K562 (cell line): ENCODE measurements around the gene E2F1. TPM values are rescaled to one million over a fixed set of nuclear protein-coding genes. Genes with fewer than 3 reads are reported as not detected.
A peak's percentile ranks its signal among the peaks of the same experiment; 100 is the strongest.
"Not testable (repeated sequence)": the region's sequence is repeated elsewhere in the genome, so short reads cannot be mapped to it uniquely, and the experiment has no call there.

Experiments used
- ATAC-seq: fragments of 200-7000 bp; cut with Tn5 transposase; 3 replicates; pipeline ENCODE4 v1.9.1; 2020; ENCODE audit warnings: moderate library complexity
- BruUV-seq: library from RNA; stranded (reverse); fragments of 400-500 nt; replicated peaks from 2 replicates; lab custom pipeline; 2021; lab: Mats Ljungman, UMichigan
- CTCF ChIA-PET: fragments of 300-600 bp; formaldehyde crosslinking; extraction: SDS; loops from one replicate; lab custom pipeline; 2021; ENCODE audit warnings: low intra/inter-chr PET ratio; lab: Yijun Ruan, JAX
- POLR2A ChIA-PET: fragments of 300-600, 350-650 bp; sonication (Branson Sonifier 250); formaldehyde crosslinking; extraction: SDS; loops from one replicate; lab custom pipeline; 2021; ENCODE audit warnings: antibody characterized with exemption, inconsistent platforms; lab: Yijun Ruan, JAX
- DNase-seq, 4 experiments: peaks; one replicate each; pipeline versions ENCODE4 v3.0.0 to v3.0.0-alpha.2; 2011 to 2018; ENCODE audit warnings: low spot score in 3 of 4, mixed read lengths in 3 of 4; ENCODE audit errors: extremely low read depth in 1 of 4
- FAIRE-seq: peaks from 2 replicates; lab custom pipeline; 2011; peaks lifted over from hg19 to GRCh38; lab: Jason Lieb, UNC
- H2AFZ ChIP-seq: 2 replicates; pipeline ENCODE4 v1.6.0; 2011; ENCODE audit warnings: low read depth, low read length, control low read depth, inconsistent platforms
- H3K27ac ChIP-seq: fragments of 200-600 bp; 3 replicates; pipeline ENCODE4 v1.8.0; 2011; ENCODE audit warnings: low read depth, mild to moderate bottlenecking, control low read depth, inconsistent platforms, low read length, moderate library complexity, mixed read lengths; ENCODE audit errors: extremely low read depth
- H3K27me3 ChIP-seq, 2 experiments: fragments of 300-600 bp in 1 of 2; 2 replicates in 1 of 2; 3 replicates in 1 of 2; pipeline versions ENCODE4 v1.6.0 to v1.8.0; 2011; ENCODE audit warnings: inconsistent platforms in 2 of 2, low read length in 2 of 2, mild to moderate bottlenecking in 1 of 2, mixed read lengths in 1 of 2, moderate library complexity in 1 of 2; ENCODE audit not compliant: control insufficient read depth in 2 of 2, insufficient read depth in 2 of 2
- H3K36me3 ChIP-seq: fragments of 300-600 bp; 3 replicates; pipeline ENCODE4 v1.8.0; 2011; ENCODE audit warnings: mild to moderate bottlenecking, low read length, inconsistent platforms; ENCODE audit not compliant: control insufficient read depth, insufficient read depth
- H3K4me1 ChIP-seq, 2 experiments: fragments of 200-600 bp in 1 of 2; replicated peaks in 1 of 2; 2 replicates in 1 of 2; 3 replicates in 1 of 2; pipeline versions ENCODE4 v1.5.1 to v1.8.0; 2011; ENCODE audit warnings: inconsistent platforms in 2 of 2, low read length in 2 of 2, mild to moderate bottlenecking in 1 of 2, mixed read lengths in 1 of 2, moderate library complexity in 1 of 2; ENCODE audit not compliant: control insufficient read depth in 2 of 2, insufficient read depth in 2 of 2
- H3K4me2 ChIP-seq: 2 replicates; pipeline ENCODE4 v1.6.1; 2011; ENCODE audit warnings: low read length, control low read depth, inconsistent platforms, mixed read lengths; ENCODE audit not compliant: insufficient read depth
- H3K4me3 ChIP-seq: fragments of 200-600 bp; sonication (generic), shearing (Covaris generic); 2 replicates; pipeline ENCODE4 v1.5.1; 2016; ENCODE audit warnings: control low read depth, inconsistent platforms
- H3K79me2 ChIP-seq: fragments of 200-600 bp; 3 replicates; pipeline ENCODE4 v1.8.0; 2011; ENCODE audit warnings: low read length, inconsistent platforms; ENCODE audit not compliant: control insufficient read depth, insufficient read depth
- H3K9ac ChIP-seq, 2 experiments: 2 replicates each; pipeline versions ENCODE4 v1.6.0 to v1.6.1; 2011; ENCODE audit warnings: low read depth in 2 of 2, low read length in 2 of 2, control low read depth in 1 of 2, inconsistent platforms in 1 of 2, mild to moderate bottlenecking in 1 of 2, mixed read lengths in 1 of 2; ENCODE audit not compliant: insufficient read depth in 1 of 2
- H3K9me1 ChIP-seq: one replicate; pipeline ENCODE4 v1.6.0; 2011; ENCODE audit warnings: inconsistent platforms, mild to moderate bottlenecking, low read length, moderate library complexity; ENCODE audit not compliant: control insufficient read depth, insufficient read depth
- H3K9me3 ChIP-seq: replicated peaks from 2 replicates; pipeline ENCODE4 v1.5.1; 2011; ENCODE audit warnings: low read depth, low read length, inconsistent platforms; ENCODE audit not compliant: control insufficient read depth, insufficient read depth
- H4K20me1 ChIP-seq: replicated peaks from 2 replicates; pipeline ENCODE4 v1.6.1; 2011; ENCODE audit warnings: low read length, inconsistent platforms, mixed read lengths; ENCODE audit not compliant: control insufficient read depth, insufficient read depth
- ZBTB33 ChIP-seq: sonication (generic); formaldehyde crosslinking; IDR thresholded peaks from 2 replicates; pipeline ENCODE4 v1.8.1; 2023; ENCODE audit warnings: mild to moderate bottlenecking, missing genetic modification reagents
- WGBS: fragments of 100-300 bp; shearing (Covaris generic); methylation state at CpG from one replicate; pipeline ENCODE4 v1.1.6; 2016; ENCODE audit warnings: low coverage, mixed read lengths; ENCODE audit not compliant: insufficient coverage; ENCODE audit errors: missing lambda C conversion rate; 5-methylcytosine and 5-hydroxymethylcytosine counted together
- in situ Hi-C: fragments of 300-500 bp; cut with MboI; formaldehyde crosslinking; loops from 4 replicates; pipeline ENCODE4 v1.15.0; 2018; ENCODE audit warnings: inconsistent platforms, mixed read lengths
- intact Hi-C: fragments of 100-400 bp; cut with micrococcal nuclease; formaldehyde crosslinking; loops from 2 replicates; pipeline ENCODE4 v1.14.2; 2022
- polyA plus RNA-seq, 8 experiments: library from polyadenylated mRNA; depleted of rRNA in 4 of 8; stranded (reverse) in 5 of 8; unstranded in 3 of 8; fragments of >200 nt; fragmentation: Nextera tagmentation in 2 of 8; fragmentation: Illumina TruSeq in 1 of 8; extraction: Ambion mirVana in 2 of 8; extraction: Trizol in 1 of 8; gene quantifications; 2 replicates each; pipeline versions ENCODE4 v1.2.1 to v1.2.3, GENCODE V29; 2011 to 2014; ENCODE audit warnings: inconsistent platforms in 1 of 8, missing spikeins in 1 of 8
- total RNA-seq, 7 experiments: library from RNA; depleted of rRNA in 6 of 7; stranded (reverse); fragments of >200 nt in 6 of 7; fragmentation: Illumina TruSeq in 2 of 7; extraction: Trizol in 2 of 7; gene quantifications; 2 replicates each; pipeline versions ENCODE4 v1.2.1 to v1.2.3, GENCODE V29; 2011 to 2021; ENCODE audit warnings: low replicate concordance in 1 of 7

The E2F1 gene
- total and polyA plus RNA-seq, 9 of the 15 experiments (the other 6 are each of a cell fraction or from before 2014, with no cell fraction given) = 0.14 to 30.6 (median 13.1) TPM

DNA sequence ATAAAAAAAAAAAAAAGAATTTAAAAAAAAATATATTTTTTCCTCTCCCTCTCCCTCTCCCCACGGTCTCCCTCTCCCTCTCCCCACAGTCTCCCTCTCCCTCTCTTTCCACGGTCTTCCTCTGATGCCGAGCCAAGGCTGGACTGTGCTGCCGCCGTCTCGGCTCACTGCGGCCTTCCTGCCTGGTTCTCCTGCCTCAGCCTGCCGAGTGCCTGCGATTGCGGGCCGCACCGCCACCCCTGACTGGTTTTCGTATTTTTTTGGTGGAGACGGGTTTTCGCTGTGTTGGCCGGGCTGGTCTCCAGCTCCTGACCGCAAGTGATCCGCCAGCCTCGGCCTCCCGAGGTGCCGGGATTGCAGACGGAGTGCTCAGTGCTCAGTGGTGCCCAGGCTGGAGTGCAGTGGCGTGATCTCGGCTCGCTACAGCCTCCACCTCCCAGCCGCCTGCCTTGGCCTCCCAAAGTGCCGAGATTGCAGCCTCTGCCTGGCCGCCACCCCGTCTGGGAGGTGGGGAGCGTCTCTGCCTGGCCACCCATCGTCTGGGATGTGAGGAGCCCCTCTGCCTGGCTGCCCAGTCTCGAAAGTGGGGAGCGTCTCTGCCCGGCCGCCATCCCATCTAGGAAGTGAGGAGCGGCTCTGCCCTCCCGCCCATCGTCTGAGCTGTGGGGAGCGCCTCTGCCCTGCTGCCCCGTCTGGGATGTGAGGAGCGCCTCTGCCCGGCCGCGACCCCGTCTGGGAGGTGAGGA lies 14.7 kb upstream of the E2F1 start:
- H3K9ac ChIP-seq, ATAC-seq, H3K36me3 ChIP-seq, intact Hi-C loops, DNase-seq, H3K79me2 ChIP-seq, CTCF ChIA-PET, H4K20me1 ChIP-seq, H3K27ac ChIP-seq, H2AFZ ChIP-seq, H3K9me1 ChIP-seq, H3K4me2 ChIP-seq, H3K4me3 ChIP-seq, H3K9me3 ChIP-seq, POLR2A ChIA-PET, FAIRE-seq, H3K27me3 ChIP-seq, BruUV-seq, H3K4me1 ChIP-seq, in situ Hi-C loops: not testable (repeated sequence)
- WGBS = 78% methylated on average over 21 of the region's 45 CpGs
- peak; percentile 69 for TF ChIP-seq ZBTB33

DNA sequence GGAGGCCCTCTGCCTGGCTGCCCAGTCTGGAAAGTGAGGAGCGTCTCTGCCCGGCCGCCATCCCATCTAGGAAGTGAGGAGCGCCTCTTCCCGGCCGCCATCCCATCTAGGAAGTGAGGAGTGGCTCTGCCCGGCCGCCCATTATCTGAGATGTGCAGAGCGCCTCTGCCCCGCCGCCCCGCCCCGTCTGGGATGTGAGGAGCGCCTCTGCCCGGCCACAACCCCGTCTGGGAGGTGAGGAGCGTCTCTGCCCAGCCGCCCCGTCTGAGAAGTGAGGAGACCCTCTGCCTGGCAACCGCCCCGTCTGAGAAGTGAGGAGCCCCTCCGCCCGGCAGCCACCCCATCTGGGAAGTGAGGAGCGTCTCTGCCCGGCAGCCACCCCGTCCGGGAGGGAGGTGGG lies 12.8 kb upstream of the E2F1 start:
- ATAC-seq, H3K9me3 ChIP-seq, H2AFZ ChIP-seq, H4K20me1 ChIP-seq, FAIRE-seq, POLR2A ChIA-PET, H3K36me3 ChIP-seq, H3K27me3 ChIP-seq, in situ Hi-C loops, H3K9me1 ChIP-seq, intact Hi-C loops, H3K4me1 ChIP-seq, BruUV-seq, H3K4me3 ChIP-seq, H3K79me2 ChIP-seq, H3K4me2 ChIP-seq, H3K9ac ChIP-seq, DNase-seq, H3K27ac ChIP-seq: not testable (repeated sequence)
- CTCF ChIA-PET = interaction anchor here (0.7 kb wide), 1 partner anchor 33 kb away, joined by 3 read pairs; no protein-coding TSS in a partner anchor
- WGBS = 33% methylated on average over 14 of the region's 27 CpGs
